Adipocyte (in vitro differentiated cells): ENCODE measurements around the gene CLPTM1.

Experiments
- DNase-seq: peaks from one replicate; pipeline ENCODE4 v3.0.0-alpha.2; 2015; ENCODE audit warnings: low read depth
- H3K27me3 ChIP-seq: replicated peaks from 2 replicates; pipeline ENCODE4 v1.7.0; 2013; ENCODE audit warnings: mild to moderate bottlenecking, low read length, moderate library complexity; ENCODE audit not compliant: control insufficient read depth, insufficient read depth
- H3K36me3 ChIP-seq: 2 replicates; pipeline ENCODE4 v1.7.0; 2013; ENCODE audit warnings: low read length, mild to moderate bottlenecking, moderate library complexity; ENCODE audit not compliant: control insufficient read depth, insufficient read depth, severe bottlenecking
- H3K4me1 ChIP-seq: 2 replicates; pipeline ENCODE4 v1.7.0; 2013; ENCODE audit warnings: mild to moderate bottlenecking, low read length, moderate library complexity; ENCODE audit not compliant: control insufficient read depth, insufficient read depth
- H3K4me3 ChIP-seq: 2 replicates; pipeline ENCODE4 v1.7.0; 2013; ENCODE audit warnings: mild to moderate bottlenecking, low read length, moderate library complexity
- H3K9ac ChIP-seq: 2 replicates; pipeline ENCODE4 v1.7.0; 2013; ENCODE audit warnings: mild to moderate bottlenecking, low read length, moderate library complexity
- H3K9me3 ChIP-seq: 2 replicates; pipeline ENCODE4 v1.7.0; 2013; ENCODE audit warnings: mild to moderate bottlenecking, low read length, moderate library complexity; ENCODE audit not compliant: control insufficient read depth

CLPTM1 gene

DNA sequence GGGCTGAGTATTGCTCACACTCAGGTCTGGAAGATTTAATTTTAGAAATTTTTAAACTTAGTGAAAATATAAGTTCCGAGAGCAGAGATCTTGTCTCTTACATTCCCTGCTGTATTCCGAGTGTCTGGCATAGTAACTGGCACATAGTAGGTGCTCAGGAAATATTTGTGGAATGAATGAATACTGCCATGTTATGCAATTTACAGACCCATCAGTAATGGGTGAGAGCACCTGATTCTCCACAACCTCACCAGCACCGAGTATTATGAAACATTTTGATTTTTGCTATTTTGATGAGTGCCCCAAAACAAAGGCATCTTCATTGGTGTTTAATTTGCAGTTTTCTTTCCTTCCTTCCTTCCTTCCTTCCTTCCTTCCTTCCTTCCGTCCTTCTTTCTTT, 67.9 kb downstream of the CLPTM1 start:
- Histone ChIP-seq H3K9ac (no peak overlapping the region), H3K4me1 (no peaks in the 10 kb centered on the region), H3K27me3 (no peaks in the 10 kb centered on the region), H3K4me3 (no peak overlapping the region), H3K36me3 (peaks cover 4% of the 10 kb centered on the region), H3K9me3 (no peaks in the 10 kb centered on the region)
- no peak for DNase-seq

DNA sequence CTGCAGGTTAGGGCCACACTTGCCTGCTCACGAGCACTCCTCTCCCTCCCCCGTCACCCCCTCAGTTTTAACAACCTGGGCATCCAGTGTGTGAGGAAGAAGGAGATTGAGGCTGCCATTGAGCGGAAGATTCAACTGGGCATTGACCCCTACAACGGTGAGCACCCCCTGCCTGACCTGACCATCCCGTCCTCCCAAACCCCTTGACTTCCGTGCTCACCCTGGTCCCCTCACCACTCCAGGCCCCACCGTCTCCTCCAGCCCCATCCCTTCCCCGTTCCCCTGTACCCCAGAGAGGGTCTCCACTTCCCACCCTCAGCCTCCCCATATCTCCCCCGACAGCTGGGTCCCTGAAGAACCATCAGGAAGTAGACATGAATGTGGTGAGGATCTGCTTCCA, 70.1 kb downstream of the CLPTM1 start:
- Histone ChIP-seq H3K36me3 (peaks cover 14% of the 10 kb centered on the region), H3K4me1 (no peaks in the 10 kb centered on the region), H3K9me3 (no peaks in the 10 kb centered on the region), H3K4me3 (no peak overlapping the region), H3K27me3 (no peaks in the 10 kb centered on the region), H3K9ac (no peak overlapping the region)
- DNase-seq: no peak

DNA sequence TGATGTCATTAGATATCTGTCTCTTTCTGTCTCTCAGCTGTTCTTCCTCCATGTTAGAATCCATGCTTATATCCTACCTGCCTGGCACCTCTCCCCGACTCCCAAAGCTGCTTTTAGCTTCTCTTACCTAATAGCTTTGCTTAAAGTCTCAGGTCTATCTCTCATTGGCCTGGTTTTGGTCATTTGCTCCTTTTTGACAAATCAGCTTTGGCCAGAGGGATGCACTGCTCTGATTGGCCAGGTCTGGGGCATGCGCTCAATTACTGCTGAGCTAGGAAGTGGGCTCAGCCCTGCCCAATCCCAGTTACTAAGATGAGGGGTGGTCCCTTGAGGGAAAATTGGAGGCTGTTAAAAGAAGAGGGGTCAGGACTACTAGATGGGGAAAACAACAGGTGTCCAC, 72.2 kb downstream of the CLPTM1 start:
- Histone ChIP-seq H3K4me3 (no peak overlapping the region), H3K9ac (no peak overlapping the region), H3K4me1 (no peaks in the 10 kb centered on the region), H3K36me3 (peaks cover 20% of the 10 kb centered on the region), H3K9me3 (no peaks in the 10 kb centered on the region), H3K27me3 (no peaks in the 10 kb centered on the region)
- no peak for DNase-seq

DNA sequence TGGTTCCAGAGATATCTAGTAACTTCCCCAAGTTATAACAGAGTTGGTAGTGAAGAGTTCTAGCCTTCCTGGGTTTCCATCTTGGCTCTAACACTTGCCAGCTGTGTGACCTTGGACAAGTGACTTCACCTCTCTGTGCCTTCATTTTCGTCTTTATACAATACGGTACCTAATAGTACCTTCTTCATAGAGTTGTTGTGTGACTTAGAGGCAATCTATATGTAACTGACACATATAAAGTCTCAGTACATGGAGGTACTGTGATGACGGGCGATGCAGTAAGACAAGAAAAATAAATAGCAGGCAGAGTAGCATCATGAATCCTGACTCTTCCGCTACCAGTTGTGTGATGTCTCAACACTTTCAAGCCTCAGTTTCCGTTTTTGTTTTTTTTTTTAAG, 75.6 kb downstream of the CLPTM1 start:
- Histone ChIP-seq H3K4me1 (no peaks in the 10 kb centered on the region), H3K9me3 (no peaks in the 10 kb centered on the region), H3K9ac (no peak overlapping the region), H3K36me3 (peaks cover 47% of the 10 kb centered on the region), H3K4me3 (no peak overlapping the region), H3K27me3 (no peaks in the 10 kb centered on the region)
- no peak for DNase-seq

DNA sequence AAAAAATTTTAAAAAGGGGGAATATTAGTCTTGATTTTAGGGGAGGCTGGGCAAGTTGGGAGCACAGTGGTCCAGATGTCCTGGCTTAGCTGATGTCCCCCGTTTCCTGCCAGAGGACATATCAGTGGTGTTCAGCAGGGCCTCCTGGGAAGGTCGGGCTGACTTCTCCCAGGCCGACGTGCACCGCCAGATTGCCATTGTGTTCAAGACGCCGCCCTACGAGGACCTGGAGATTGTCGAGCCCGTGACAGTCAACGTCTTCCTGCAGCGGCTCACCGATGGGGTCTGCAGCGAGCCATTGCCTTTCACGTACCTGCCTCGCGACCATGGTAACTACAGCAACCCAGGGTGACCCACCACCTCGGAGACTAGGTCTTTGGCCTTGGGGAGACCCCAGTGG, 77.2 kb downstream of the CLPTM1 start:
- Histone ChIP-seq H3K4me3 (no peak overlapping the region), H3K9ac (no peak overlapping the region), H3K27me3 (no peaks in the 10 kb centered on the region), H3K4me1 (no peaks in the 10 kb centered on the region), H3K9me3 (no peaks in the 10 kb centered on the region), H3K36me3 (peaks cover 46% of the 10 kb centered on the region)
- no peak for DNase-seq

DNA sequence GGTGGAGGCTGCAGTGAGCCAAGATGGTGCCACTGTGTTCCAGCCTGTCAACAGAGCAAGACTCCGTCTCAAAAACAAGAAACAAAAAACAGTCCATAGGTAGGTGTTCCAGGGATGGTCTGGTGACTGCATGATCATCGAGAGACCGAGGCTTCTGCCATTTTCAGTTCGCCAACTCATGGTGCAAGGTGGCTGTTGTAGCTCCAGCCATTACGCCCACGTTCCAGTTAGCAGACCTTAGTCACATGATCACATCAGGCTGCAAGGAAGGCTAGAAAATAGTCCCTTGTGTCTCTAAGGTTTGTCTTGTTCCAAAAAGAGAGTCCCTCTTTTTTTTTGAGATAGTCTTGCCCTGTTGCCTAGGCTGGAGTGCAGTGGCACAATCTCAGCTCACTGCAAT, 80.6 kb downstream of the CLPTM1 start:
- Histone ChIP-seq H3K4me3 (no peak overlapping the region), H3K9me3 (no peaks in the 10 kb centered on the region), H3K9ac (no peak overlapping the region), H3K36me3 (peaks cover 44% of the 10 kb centered on the region), H3K4me1 (peaks cover 14% of the 10 kb centered on the region), H3K27me3 (no peaks in the 10 kb centered on the region)
- DNase-seq: no peak

DNA sequence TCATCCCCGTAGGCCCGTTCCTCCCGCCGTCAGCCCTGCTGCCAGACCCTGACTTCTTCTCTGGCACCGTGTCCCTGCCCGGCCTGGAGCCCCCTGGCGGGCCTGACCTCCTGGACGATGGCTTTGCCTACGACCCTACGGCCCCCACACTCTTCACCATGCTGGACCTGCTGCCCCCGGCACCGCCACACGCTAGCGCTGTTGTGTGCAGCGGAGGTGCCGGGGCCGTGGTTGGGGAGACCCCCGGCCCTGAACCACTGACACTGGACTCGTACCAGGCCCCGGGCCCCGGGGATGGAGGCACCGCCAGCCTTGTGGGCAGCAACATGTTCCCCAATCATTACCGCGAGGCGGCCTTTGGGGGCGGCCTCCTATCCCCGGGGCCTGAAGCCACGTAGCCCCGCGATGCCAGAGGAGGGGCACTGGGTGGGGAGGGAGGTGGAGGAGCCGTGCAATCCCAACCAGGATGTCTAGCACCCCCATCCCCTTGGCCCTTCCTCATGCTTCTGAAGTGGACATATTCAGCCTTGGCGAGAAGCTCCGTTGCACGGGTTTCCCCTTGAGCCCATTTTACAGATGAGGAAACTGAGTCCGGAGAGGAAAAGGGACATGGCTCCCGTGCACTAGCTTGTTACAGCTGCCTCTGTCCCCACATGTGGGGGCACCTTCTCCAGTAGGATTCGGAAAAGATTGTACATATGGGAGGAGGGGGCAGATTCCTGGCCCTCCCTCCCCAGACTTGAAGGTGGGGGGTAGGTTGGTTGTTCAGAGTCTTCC, 82.4 kb downstream of the CLPTM1 start:
- no peak for DNase-seq
- no peak overlapping the region for H3K9ac ChIP-seq
- no peak overlapping the region for H3K4me3 ChIP-seq
- no peaks in the 10 kb centered on the region for H3K27me3 ChIP-seq
- peaks cover 20% of the 10 kb centered on the region for H3K4me1 ChIP-seq
- peaks cover 50% of the 10 kb centered on the region for H3K36me3 ChIP-seq
- H3K9me3 ChIP-seq: no peaks in the 10 kb centered on the region

DNA sequence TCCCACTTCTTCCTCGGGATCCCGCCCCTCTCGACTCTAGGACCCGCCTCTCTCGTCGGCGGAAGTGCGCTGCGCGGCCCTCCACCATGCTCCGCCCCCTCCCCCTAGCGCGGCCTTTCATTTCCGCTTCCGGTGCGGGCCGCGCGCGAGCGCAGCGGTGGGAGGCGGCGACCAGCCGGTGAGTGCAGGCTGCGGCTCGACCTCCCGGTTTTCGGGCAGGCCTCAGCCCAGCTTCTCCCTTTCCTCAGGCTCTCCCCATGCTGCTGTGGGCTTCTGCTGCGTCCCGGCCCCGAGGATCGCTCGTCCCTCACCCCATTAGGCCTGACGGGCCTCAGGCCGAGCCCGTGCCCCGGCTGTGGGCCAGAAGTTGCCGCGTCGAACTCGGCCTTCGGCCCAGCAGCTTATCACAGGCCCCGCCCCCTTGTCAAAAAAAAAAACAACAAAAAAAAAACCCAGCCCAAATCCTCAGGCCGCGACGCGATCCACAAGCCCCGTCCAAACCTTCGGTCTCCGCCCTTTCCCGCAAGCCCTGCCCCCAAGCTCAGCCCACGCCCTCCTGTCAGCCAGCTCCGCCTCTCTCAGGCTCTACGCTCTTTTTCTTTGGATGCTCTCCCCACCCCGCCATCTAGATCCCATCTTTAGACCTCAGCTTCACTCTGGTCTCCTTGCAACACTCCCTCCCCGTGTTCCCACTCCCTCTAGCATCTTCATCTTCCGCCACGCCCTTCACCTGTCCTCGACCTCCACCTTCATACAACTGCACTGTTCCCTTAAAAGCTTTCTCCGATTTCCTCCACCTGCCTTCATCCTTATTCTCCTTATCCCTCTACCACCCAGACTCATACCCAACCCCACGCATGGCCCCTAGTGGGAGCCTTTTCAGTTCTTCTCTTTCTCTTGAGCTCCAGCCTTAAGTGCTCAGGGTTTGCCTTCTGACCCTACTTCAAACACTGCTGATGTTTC, 84.0 kb downstream of the CLPTM1 start, which contains the start of gene CLASRP:
CLASRP (plus strand) TSS at position 115 of the 963 bp plus-strand sequence. CDS start 1,168 bp downstream, outside the sequence.
- H3K9ac ChIP-seq: peak within 1 kb of the TSS; percentile 99
- peak; percentile 97 for DNase-seq
- H3K4me3 ChIP-seq: peak within 1 kb of the TSS; percentile 95
- H3K4me1 ChIP-seq: peaks cover 20% of the 10 kb centered on the region
- peaks cover 54% of the 10 kb centered on the region for H3K36me3 ChIP-seq
- H3K27me3 ChIP-seq: no peaks in the 10 kb centered on the region
- no peaks in the 10 kb centered on the region for H3K9me3 ChIP-seq

DNA sequence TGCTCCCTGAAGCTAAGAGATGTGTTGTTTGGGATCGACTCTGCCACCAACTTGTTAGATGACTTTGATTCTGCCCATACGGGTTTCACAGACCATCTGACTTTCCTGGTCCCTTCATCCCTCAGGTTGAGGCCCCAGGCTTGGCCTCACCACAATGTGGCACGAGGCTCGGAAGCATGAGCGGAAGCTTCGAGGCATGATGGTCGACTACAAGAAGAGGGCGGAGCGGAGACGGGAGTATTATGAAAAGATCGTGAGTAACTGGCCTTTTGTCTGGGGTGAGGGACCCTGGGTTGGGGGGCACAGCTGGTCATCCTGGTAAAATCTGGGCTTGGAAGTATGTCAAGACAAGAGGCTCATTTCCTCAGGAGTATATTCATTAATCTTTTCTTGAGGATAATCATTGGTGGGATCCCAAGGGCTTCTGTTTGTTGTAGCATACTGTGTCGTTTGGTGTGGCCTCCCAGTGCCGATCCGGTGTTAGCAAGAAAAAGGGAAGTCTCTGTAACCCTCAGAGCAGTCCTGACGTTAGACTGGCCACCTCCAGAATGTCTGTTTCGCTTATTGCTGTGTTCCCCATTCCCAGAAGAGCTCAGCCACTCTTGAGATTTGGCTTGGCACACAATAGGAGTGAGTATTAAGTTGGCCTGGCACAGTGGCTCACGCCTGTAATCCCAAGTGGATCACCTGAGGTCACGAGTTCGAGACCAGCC, 85.0 kb downstream of the CLPTM1 start:
- Histone ChIP-seq H3K36me3 (peaks cover 55% of the 10 kb centered on the region), H3K4me3 (peak overlapping the region; percentile 95), H3K4me1 (peaks cover 20% of the 10 kb centered on the region), H3K9ac (peak overlapping the region; percentile 99), H3K9me3 (no peaks in the 10 kb centered on the region), H3K27me3 (no peaks in the 10 kb centered on the region)
- no peak for DNase-seq

DNA sequence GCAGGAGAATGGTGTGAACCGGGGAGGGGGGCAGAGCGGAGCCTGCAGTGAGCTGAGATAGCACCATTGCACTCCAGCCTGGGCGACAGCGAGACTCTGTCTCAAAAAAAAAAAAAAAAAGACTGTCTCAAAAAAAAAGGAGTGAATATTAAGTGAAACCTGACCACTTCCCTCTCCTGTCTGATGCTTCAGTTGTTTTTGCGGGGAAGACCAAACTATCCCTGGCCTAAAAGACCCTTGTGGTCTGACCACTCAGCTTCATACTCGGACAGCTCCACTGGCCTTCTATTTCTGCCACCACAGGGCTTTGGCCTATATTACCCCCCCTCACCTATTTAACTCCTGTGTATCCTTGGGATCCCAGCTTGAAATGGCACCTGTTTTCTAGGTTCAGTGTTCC, 85.9 kb downstream of the CLPTM1 start:
- DNase-seq: no peak

More for the DNA sequence above, 85.9 kb downstream of the CLPTM1 start:
- H3K9me3 ChIP-seq: no peaks in the 10 kb centered on the region
- no peaks in the 10 kb centered on the region for H3K27me3 ChIP-seq
- H3K4me3 ChIP-seq: no peak overlapping the region
- peaks cover 22% of the 10 kb centered on the region for H3K4me1 ChIP-seq
- peak overlapping the region; percentile 34 for H3K9ac ChIP-seq
- H3K36me3 ChIP-seq: peaks cover 55% of the 10 kb centered on the region
